Spleen (tissue), 11 donors: ENCODE data around the gene RPTOR. TPM values are rescaled to one million over a fixed set of nuclear protein-coding genes. Genes with fewer than 3 reads are reported as not detected.
A peak's percentile ranks its signal among the peaks of the same experiment; 100 is the strongest.

Experiments used
- DNase-seq: peaks from one replicate; pipeline ENCODE4 v3.0.0-alpha.2; 2020
- H3K27ac ChIP-seq, 8 donors: fragments of 200-600 bp; sonication (generic) in 7 of 8; 1 replicate in 4 of 8; 2 replicates in 4 of 8; pipeline versions ENCODE4 v1.5.0 to v1.8.0; 2016 to 2021; ENCODE audit warnings: inconsistent platforms in 4 of 8, mild to moderate bottlenecking in 4 of 8, moderate library complexity in 1 of 8
- H3K27me3 ChIP-seq, 7 donors: fragments of 200-600 bp; sonication (generic) in 6 of 7; replicated peaks in 1 of 7; 1 replicate in 4 of 7; 2 replicates in 3 of 7; pipeline versions ENCODE4 v1.5.0 to v1.8.0; 2016 to 2021; ENCODE audit warnings: inconsistent platforms in 3 of 7, mild to moderate bottlenecking in 1 of 7
- H3K36me3 ChIP-seq, 6 donors: fragments of 200-600 bp; sonication (generic) in 5 of 6; 1 replicate in 4 of 6; 2 replicates in 2 of 6; pipeline versions ENCODE4 v1.5.0 to v1.8.0; 2016 to 2021; ENCODE audit warnings: inconsistent platforms in 2 of 6
- H3K4me1 ChIP-seq, 6 donors: fragments of 200-600 bp; sonication (generic) in 5 of 6; 1 replicate in 3 of 6; 2 replicates in 3 of 6; pipeline versions ENCODE4 v1.5.0 to v1.8.0; 2016 to 2021; ENCODE audit warnings: inconsistent platforms in 3 of 6
- H3K4me3 ChIP-seq, 8 donors: fragments of 200-600 bp; sonication (generic) in 7 of 8; 1 replicate in 4 of 8; 2 replicates in 4 of 8; pipeline versions ENCODE4 v1.5.0 to v1.8.0; 2016 to 2021; ENCODE audit warnings: inconsistent platforms in 4 of 8, mild to moderate bottlenecking in 4 of 8, moderate library complexity in 2 of 8
- H3K9me3 ChIP-seq, 8 donors: fragments of 200-600 bp; sonication (generic) in 7 of 8; 1 replicate in 4 of 8; 2 replicates in 4 of 8; pipeline versions ENCODE4 v1.5.0 to v1.8.0; 2016 to 2021; ENCODE audit warnings: inconsistent platforms in 4 of 8
- POLR2A ChIP-seq, 3 donors: fragments of 450-650 bp; IDR thresholded peaks; one replicate each; pipeline ENCODE4 v1.5.1; 2017; ENCODE audit warnings: antibody characterized with exemption in 3 of 3, mild to moderate bottlenecking in 1 of 3
- POLR2AphosphoS5 ChIP-seq, 3 donors: sonication (generic); formaldehyde crosslinking; IDR thresholded peaks; one replicate each; pipeline ENCODE4 v1.5.1; 2017; ENCODE audit warnings: antibody characterized with exemption in 3 of 3
- WGBS, 5 donors: extraction: QIAGEN DNeasy Blood & Tissue Kit in 3 of 5; methylation state at CpG; one replicate each; pipeline versions ENCODE4 v1.1.5 to v1.1.7; 2013 to 2018; 5-methylcytosine and 5-hydroxymethylcytosine counted together
- intact Hi-C: fragments of 100-400 bp; cut with DNase I; formaldehyde crosslinking; loops from one replicate; pipeline ENCODE4 v1.15.0; 2023; ENCODE audit warnings: low total_unique reads
- polyA plus RNA-seq, 3 donors: library from polyadenylated mRNA; stranded (reverse); fragments of 200-250 nt; gene quantifications; one replicate each; pipeline ENCODE4 v1.2.1, GENCODE V29; 2013
- total RNA-seq, 7 donors: library from RNA; depleted of rRNA in 3 of 7; stranded (reverse); fragments of >200 nt in 3 of 7; fragmentation: NEBNext Ultra II Directional in 4 of 7; extraction: Animal tissue kit (Norgen Biotek cat#: 25700) in 4 of 7; gene quantifications; one replicate each; pipeline versions ENCODE4 v1.1.0 to v1.2.1, GENCODE V29; 2016 to 2021
- TF ChIP-seq, protein P1 (sequence below), 11 experiments: fragments of 200-600 bp in 7 of 11; fragments of 450-650 bp in 4 of 11; sonication (generic) in 4 of 11; IDR thresholded peaks in 8 of 11; conservative IDR thresholded peaks in 3 of 11; 1 replicate in 7 of 11; 2 replicates in 4 of 11; pipeline versions ENCODE4 v1.4.0 to v1.8.0; 2016 to 2021; ENCODE audit warnings: antibody characterized with exemption in 11 of 11, inconsistent platforms in 4 of 11, mild to moderate bottlenecking in 1 of 11
- donor health status: healthy with polysubstance abuse.
- donor health status: DM: no; HTN: no; CAD: no; lungs with moderate emphysema.
- donor health status: DM: no; HTN: no; CAD: no.
- donor health status: Bipolar disorder and iron deficiency.
- donor health status: healthy.
- donor health status: DM: no; HTN: no; CAD: no.
- donor health status: DM: yes; HTN: yes; CAD: no.

RPTOR gene
- total and polyA plus RNA-seq, 10 donors, result 3.1 to 61.2 (median 40.7) TPM

DNA sequence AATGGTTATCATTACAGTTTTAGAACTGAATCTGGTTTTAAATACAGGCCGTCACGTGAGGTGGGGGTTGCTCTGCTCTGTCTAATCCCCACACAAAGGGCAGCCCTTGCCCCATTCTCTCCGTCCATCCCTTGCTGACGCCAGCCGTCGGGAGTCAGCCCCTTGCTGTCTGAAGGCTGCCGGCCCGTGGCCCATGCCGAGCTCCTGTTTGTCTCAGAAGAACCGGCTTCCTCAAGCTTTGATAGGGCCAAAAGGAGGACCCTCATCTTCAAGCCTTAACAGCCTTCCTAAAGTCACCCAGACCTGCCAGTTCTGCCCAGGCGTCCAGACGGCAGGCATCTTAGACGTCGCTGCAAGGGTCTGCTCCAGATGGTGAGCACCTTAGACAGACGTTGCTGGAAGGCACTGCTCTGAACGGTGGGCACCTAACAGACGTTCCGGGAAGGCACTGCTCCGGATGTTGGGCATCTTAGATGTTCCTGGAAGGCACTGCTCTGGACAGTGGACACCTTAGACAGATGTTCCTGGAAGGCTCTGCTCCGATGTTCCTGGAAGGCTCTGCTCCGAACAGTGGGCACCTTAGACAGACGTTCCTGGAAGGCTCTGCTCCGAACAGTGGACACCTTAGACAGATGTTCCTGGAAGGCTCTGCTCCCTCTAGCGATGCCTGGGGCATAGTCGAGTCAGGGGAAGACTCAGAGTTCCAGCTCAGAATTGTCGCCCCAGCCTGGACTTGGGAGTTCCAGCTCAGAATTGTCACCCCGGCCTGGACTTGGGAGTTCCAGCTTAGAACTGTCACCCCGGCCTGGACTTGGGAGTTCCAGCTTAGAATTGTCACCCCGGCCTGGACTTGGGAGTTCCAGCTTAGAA, 411.9 kb downstream of the RPTOR start:
- WGBS, 5 donors, result 87 to 95% (median 92%) methylated on average over 26 to 28 of the region's 29 CpGs
- intact Hi-C loops, result no loop called here
- Histone ChIP-seq H3K27ac (peak overlapping the region in 5 of 8 donors; percentile 39 to 82 (median 73)), H3K4me3 (no peak overlapping the region), H3K9me3 (no peaks in the 10 kb centered on the region), H3K27me3 (no peaks in the 10 kb centered on the region), H3K36me3 (peaks cover 0 to 58% (median 5%) of the 10 kb centered on the region in 6 donors), H3K4me1 (peaks cover 4 to 39% (median 29%) of the 10 kb centered on the region in 6 donors)
- TF ChIP-seq POLR2A (IDR thresholded peaks at IDR 0.05) (no peak), POLR2AphosphoS5 (IDR thresholded peaks at IDR 0.05) (no peak)
- TF ChIP-seq, protein P1, sequence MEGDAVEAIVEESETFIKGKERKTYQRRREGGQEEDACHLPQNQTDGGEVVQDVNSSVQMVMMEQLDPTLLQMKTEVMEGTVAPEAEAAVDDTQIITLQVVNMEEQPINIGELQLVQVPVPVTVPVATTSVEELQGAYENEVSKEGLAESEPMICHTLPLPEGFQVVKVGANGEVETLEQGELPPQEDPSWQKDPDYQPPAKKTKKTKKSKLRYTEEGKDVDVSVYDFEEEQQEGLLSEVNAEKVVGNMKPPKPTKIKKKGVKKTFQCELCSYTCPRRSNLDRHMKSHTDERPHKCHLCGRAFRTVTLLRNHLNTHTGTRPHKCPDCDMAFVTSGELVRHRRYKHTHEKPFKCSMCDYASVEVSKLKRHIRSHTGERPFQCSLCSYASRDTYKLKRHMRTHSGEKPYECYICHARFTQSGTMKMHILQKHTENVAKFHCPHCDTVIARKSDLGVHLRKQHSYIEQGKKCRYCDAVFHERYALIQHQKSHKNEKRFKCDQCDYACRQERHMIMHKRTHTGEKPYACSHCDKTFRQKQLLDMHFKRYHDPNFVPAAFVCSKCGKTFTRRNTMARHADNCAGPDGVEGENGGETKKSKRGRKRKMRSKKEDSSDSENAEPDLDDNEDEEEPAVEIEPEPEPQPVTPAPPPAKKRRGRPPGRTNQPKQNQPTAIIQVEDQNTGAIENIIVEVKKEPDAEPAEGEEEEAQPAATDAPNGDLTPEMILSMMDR (IDR thresholded peaks at IDR 0.05 in 8 of 11, conservative IDR thresholded peaks at IDR 0.05 in 3 of 11), result no peak
- peak; percentile 64 for DNase-seq

- H3K4me3 ChIP-seq, result no peak overlapping the region
- intact Hi-C loops, result no loop called here
- peak; percentile 57 for DNase-seq
- no peak for TF ChIP-seq POLR2AphosphoS5 (IDR thresholded peaks at IDR 0.05)
- no peak for TF ChIP-seq POLR2A (IDR thresholded peaks at IDR 0.05)
- TF ChIP-seq, protein P1 (IDR thresholded peaks at IDR 0.05 in 8 of 11, conservative IDR thresholded peaks at IDR 0.05 in 3 of 11), result no peak
- no peaks in the 10 kb centered on the region for H3K9me3 ChIP-seq
- WGBS, 5 donors, result 91 to 98% (median 96%) methylated on average over 10 to 12 of the region's 12 CpGs
- H3K27me3 ChIP-seq, result no peaks in the 10 kb centered on the region
- no peak overlapping the region for H3K27ac ChIP-seq
- H3K36me3 ChIP-seq, result peaks cover 0 to 56% (median 5%) of the 10 kb centered on the region in 6 donors
- peaks cover 4 to 39% (median 29%) of the 10 kb centered on the region in 6 donors for H3K4me1 ChIP-seq
Measured at GRCh38 chr17:80957461-80957941, 412.9 kb downstream of the RPTOR start.

- H3K4me3 ChIP-seq, result no peak overlapping the region
- TF ChIP-seq POLR2AphosphoS5 (IDR thresholded peaks at IDR 0.05), result peak; percentile 55 to 76 (median 63)
- TF ChIP-seq POLR2A (IDR thresholded peaks at IDR 0.05), result no peak
- TF ChIP-seq, protein P1 (IDR thresholded peaks at IDR 0.05 in 8 of 11, conservative IDR thresholded peaks at IDR 0.05 in 3 of 11), result no peak
- peak overlapping the region; percentile 21 to 78 (median 72) for H3K27ac ChIP-seq
- 55 to 70% (median 64%) methylated on average over 17 to 23 of the region's 23 CpGs for WGBS, 5 donors
- peaks cover 0 to 57% (median 12%) of the 10 kb centered on the region in 6 donors for H3K36me3 ChIP-seq
- intact Hi-C loops, result no loop called here
- peaks cover 4 to 45% (median 29%) of the 10 kb centered on the region in 6 donors for H3K4me1 ChIP-seq
- DNase-seq, result peak; percentile 82
- no peaks in the 10 kb centered on the region for H3K27me3 ChIP-seq
- no peaks in the 10 kb centered on the region for H3K9me3 ChIP-seq
Measured at GRCh38 chr17:80959330-80960036, 414.8 kb downstream of the RPTOR start.
